HepG2 (cell line): Measurements from ENCODE around the gene GPR39. TPM values are rescaled to one million over a fixed set of nuclear protein-coding genes. Genes with fewer than 3 reads are reported as not detected.
A peak's percentile ranks its signal among the peaks of the same experiment; 100 is the strongest.

Source experiments
- ATAC-seq: fragments of 200-7000 bp; cut with Tn5 transposase; 3 replicates; pipeline ENCODE4 v1.9.1; 2020; ENCODE audit warnings: mild to moderate bottlenecking, moderate library complexity
- BruUV-seq: library from RNA; stranded (reverse); fragments of 400-500 nt; replicated peaks from 2 replicates; lab custom pipeline; 2021; lab: Mats Ljungman, UMichigan
- CTCF ChIA-PET: fragments of 300-600 bp; formaldehyde crosslinking; extraction: SDS; loops from one replicate; lab custom pipeline; 2021; ENCODE audit warnings: low total read pairs, inconsistent platforms, low intra/inter-chr PET ratio; lab: Yijun Ruan, JAX
- POLR2A ChIA-PET: fragments of 350-600 bp; sonication (Branson Sonifier 250); formaldehyde crosslinking; loops from one replicate; lab custom pipeline; 2020; ENCODE audit warnings: antibody characterized with exemption, inconsistent platforms; lab: Yijun Ruan, JAX
- DNase-seq: peaks from one replicate; pipeline ENCODE4 v3.0.0-alpha.2; 2015; ENCODE audit warnings: low spot score
- FAIRE-seq: peaks from 3 replicates; lab custom pipeline; 2011; peaks lifted over from hg19 to GRCh38; lab: Jason Lieb, UNC
- H2AFZ ChIP-seq: one replicate; pipeline ENCODE4 v1.6.1; 2011; ENCODE audit warnings: low read length, inconsistent platforms
- H3K27ac ChIP-seq: fragments of 300-600 bp; 3 replicates; pipeline ENCODE4 v1.8.0; 2011; ENCODE audit warnings: mixed run types, mild to moderate bottlenecking, mixed read lengths, low read length, inconsistent platforms; ENCODE audit not compliant: insufficient read depth; ENCODE audit errors: extremely low read length
- H3K27me3 ChIP-seq, 2 experiments: fragments of 200-600 bp in 1 of 2; 2 replicates in 1 of 2; 3 replicates in 1 of 2; pipeline versions ENCODE4 v1.6.0 to v1.8.0; 2011; ENCODE audit warnings: low read length in 2 of 2, mild to moderate bottlenecking in 2 of 2, moderate library complexity in 2 of 2, inconsistent platforms in 1 of 2; ENCODE audit not compliant: insufficient read depth in 2 of 2, control insufficient read depth in 1 of 2
- H3K36me3 ChIP-seq, 2 experiments: fragments of 200-600 bp in 1 of 2; replicated peaks in 1 of 2; 2 replicates in 1 of 2; 3 replicates in 1 of 2; pipeline versions ENCODE4 v1.5.1 to v1.8.0; 2011; ENCODE audit warnings: low read length in 2 of 2, inconsistent platforms in 1 of 2; ENCODE audit not compliant: insufficient read depth in 2 of 2, control insufficient read depth in 1 of 2
- H3K4me1 ChIP-seq: 2 replicates; pipeline ENCODE4 v1.5.1; 2012; ENCODE audit warnings: low read length, inconsistent platforms; ENCODE audit not compliant: insufficient read depth
- H3K4me2 ChIP-seq: 2 replicates; pipeline ENCODE4 v1.6.0; 2011; ENCODE audit warnings: low read depth, low read length, inconsistent platforms
- H3K4me3 ChIP-seq, 3 experiments: fragments of 200-600 bp in 1 of 3; sonication (generic), shearing (Covaris generic) in 1 of 3; replicated peaks in 1 of 3; 2 replicates each; pipeline ENCODE4 v1.5.1; 2011 to 2016; ENCODE audit warnings: low read length in 3 of 3, inconsistent platforms in 2 of 3, low read depth in 2 of 3, mild to moderate bottlenecking in 2 of 3, control low read depth in 1 of 3, mixed read lengths in 1 of 3; ENCODE audit not compliant: insufficient read depth in 1 of 3
- H3K79me2 ChIP-seq: one replicate; pipeline ENCODE4 v1.6.1; 2011; ENCODE audit warnings: low read length, inconsistent platforms; ENCODE audit not compliant: insufficient read depth
- H3K9ac ChIP-seq: 2 replicates; pipeline ENCODE4 v1.6.0; 2011; ENCODE audit warnings: mild to moderate bottlenecking, low read depth, low read length, inconsistent platforms; ENCODE audit not compliant: insufficient read depth
- H3K9me3 ChIP-seq: 2 replicates; pipeline ENCODE4 v1.5.1; 2012; ENCODE audit warnings: mild to moderate bottlenecking, low read length
- H4K20me1 ChIP-seq: 2 replicates; pipeline ENCODE4 v1.6.0; 2011; ENCODE audit warnings: inconsistent platforms, mild to moderate bottlenecking, low read length, moderate library complexity; ENCODE audit not compliant: insufficient read depth
- ARID2 ChIP-seq: sonication (generic); formaldehyde crosslinking; IDR thresholded peaks from 2 replicates; pipeline ENCODE4 v1.8.1; 2022; ENCODE audit warnings: mild to moderate bottlenecking, missing genetic modification reagents, borderline replicate concordance
- ATRX ChIP-seq: sonication (generic); formaldehyde crosslinking; IDR thresholded peaks from 2 replicates; pipeline ENCODE4 v1.4.0; 2020; ENCODE audit warnings: missing genetic modification reagents, borderline replicate concordance
- CEBPB ChIP-seq: IDR thresholded peaks from 2 replicates; pipeline ENCODE4 v1.6.1; 2011; ENCODE audit warnings: low read depth, low read length, improper control_type of control experiment, borderline replicate concordance
- FOXJ3 ChIP-seq: sonication (generic); formaldehyde crosslinking; IDR thresholded peaks from 2 replicates; pipeline ENCODE4 v1.4.0; 2020; ENCODE audit warnings: missing genetic modification reagents, mild to moderate bottlenecking, borderline replicate concordance
- HMG20B ChIP-seq: conservative IDR thresholded peaks from 2 replicates; pipeline ENCODE4 v1.6.1; 2016; ENCODE audit warnings: missing genetic modification reagents, missing compliant biosample characterization
- HMGA1 ChIP-seq: sonication (generic); formaldehyde crosslinking; conservative IDR thresholded peaks from 2 replicates; pipeline ENCODE4 v1.4.0; 2020; ENCODE audit warnings: missing genetic modification reagents
- KDM2A ChIP-seq: sonication (generic); formaldehyde crosslinking; IDR thresholded peaks from 2 replicates; pipeline ENCODE4 v1.4.0; 2020; ENCODE audit warnings: low read depth, missing genetic modification reagents, borderline replicate concordance
- MAX ChIP-seq: IDR thresholded peaks from 2 replicates; pipeline ENCODE4 v1.6.1; 2012; ENCODE audit warnings: inconsistent platforms
- NFE2L2 ChIP-seq: fragments of 150-350 bp; IDR thresholded peaks from 2 replicates; pipeline ENCODE4 v1.6.1; 2014; ENCODE audit warnings: low read length
- PRPF4 ChIP-seq: fragments of 200-400 bp; formaldehyde crosslinking; IDR thresholded peaks from 2 replicates; pipeline ENCODE4 v1.6.1; 2016; ENCODE audit warnings: low read length, low read depth; ENCODE audit not compliant: poor library complexity, severe bottlenecking
- SP140L ChIP-seq: sonication (generic); formaldehyde crosslinking; IDR thresholded peaks from 2 replicates; pipeline ENCODE4 v1.4.0; 2020; ENCODE audit warnings: missing genetic modification reagents, borderline replicate concordance
- TSC22D2 ChIP-seq: sonication (generic); formaldehyde crosslinking; IDR thresholded peaks from 2 replicates; pipeline ENCODE4 v1.5.1; 2020; ENCODE audit warnings: missing genetic modification reagents, mild to moderate bottlenecking, borderline replicate concordance
- ZBTB3 ChIP-seq: sonication (generic); formaldehyde crosslinking; IDR thresholded peaks from 2 replicates; pipeline ENCODE4 v1.4.0; 2020; ENCODE audit warnings: low read depth, mild to moderate bottlenecking, moderate library complexity, missing genetic modification reagents, borderline replicate concordance
- ZNF180 ChIP-seq: sonication (generic); formaldehyde crosslinking; IDR thresholded peaks from 2 replicates; pipeline ENCODE4 v1.4.0; 2020; ENCODE audit warnings: low read depth, missing genetic modification reagents, borderline replicate concordance
- ZNF343 ChIP-seq: sonication (generic); formaldehyde crosslinking; IDR thresholded peaks from 2 replicates; pipeline ENCODE4 v1.4.0; 2020; ENCODE audit warnings: mild to moderate bottlenecking, missing genetic modification reagents
- ZNF362 ChIP-seq: sonication (generic); formaldehyde crosslinking; IDR thresholded peaks from 2 replicates; pipeline ENCODE4 v1.4.0; 2020; ENCODE audit warnings: missing genetic modification reagents, mild to moderate bottlenecking, borderline replicate concordance
- ZNF563 ChIP-seq: sonication (generic); formaldehyde crosslinking; IDR thresholded peaks from 2 replicates; pipeline ENCODE4 v1.8.0; 2022; ENCODE audit warnings: mild to moderate bottlenecking, moderate library complexity, missing genetic modification reagents
- ZNF598 ChIP-seq: sonication (generic); formaldehyde crosslinking; IDR thresholded peaks from 2 replicates; pipeline ENCODE4 v1.5.1; 2020; ENCODE audit warnings: mild to moderate bottlenecking, missing genetic modification reagents, borderline replicate concordance
- WGBS: methylation state at CpG from one replicate; pipeline ENCODE4 v1.1.6; 2017; ENCODE audit warnings: low lambda C conversion rate; 5-methylcytosine and 5-hydroxymethylcytosine counted together
- in situ Hi-C: cut with HindIII; loops from 2 replicates; pipeline ENCODE4 v1.10.0; 2017; ENCODE audit warnings: low pct_unique_long_range_greater_than_20kb; ENCODE audit not compliant: extremely low pct_ligation_motif_present
- intact Hi-C: fragments of 100-400 bp; cut with micrococcal nuclease; formaldehyde crosslinking; loops from one replicate; pipeline ENCODE4 v1.10.0; 2022; ENCODE audit not compliant: unreplicated experiment
- polyA plus RNA-seq, 8 experiments: library from polyadenylated mRNA; depleted of rRNA in 3 of 8; stranded (reverse) in 7 of 8; unstranded in 1 of 8; fragments of >200 nt; fragmentation: Illumina TruSeq in 4 of 8; extraction: Trizol in 4 of 8; gene quantifications; 2 replicates each; pipeline versions ENCODE4 v1.2.1 to v1.2.3, GENCODE V29; 2011 to 2016; ENCODE audit warnings: low read depth in 4 of 8, missing spikeins in 1 of 8, mixed read lengths in 1 of 8; ENCODE audit not compliant: insufficient read depth in 1 of 8
- total RNA-seq, 5 experiments: library from RNA; depleted of rRNA; stranded (reverse); fragments of >200 nt; fragmentation: Illumina TruSeq; extraction: Trizol; gene quantifications; 2 replicates each; pipeline ENCODE4 v1.2.3, GENCODE V29; 2016; ENCODE audit warnings: low read depth in 1 of 5
- TF ChIP-seq, protein P1 (sequence below): sonication (generic); formaldehyde crosslinking; IDR thresholded peaks from 2 replicates; pipeline ENCODE4 v1.4.0; 2020; ENCODE audit warnings: missing genetic modification reagents

The GPR39 gene
- total and polyA plus RNA-seq, 2 of the 13 experiments (the other 11 are each of a cell fraction or from before 2014, with no cell fraction given): 0.16 to 0.62 TPM

DNA sequence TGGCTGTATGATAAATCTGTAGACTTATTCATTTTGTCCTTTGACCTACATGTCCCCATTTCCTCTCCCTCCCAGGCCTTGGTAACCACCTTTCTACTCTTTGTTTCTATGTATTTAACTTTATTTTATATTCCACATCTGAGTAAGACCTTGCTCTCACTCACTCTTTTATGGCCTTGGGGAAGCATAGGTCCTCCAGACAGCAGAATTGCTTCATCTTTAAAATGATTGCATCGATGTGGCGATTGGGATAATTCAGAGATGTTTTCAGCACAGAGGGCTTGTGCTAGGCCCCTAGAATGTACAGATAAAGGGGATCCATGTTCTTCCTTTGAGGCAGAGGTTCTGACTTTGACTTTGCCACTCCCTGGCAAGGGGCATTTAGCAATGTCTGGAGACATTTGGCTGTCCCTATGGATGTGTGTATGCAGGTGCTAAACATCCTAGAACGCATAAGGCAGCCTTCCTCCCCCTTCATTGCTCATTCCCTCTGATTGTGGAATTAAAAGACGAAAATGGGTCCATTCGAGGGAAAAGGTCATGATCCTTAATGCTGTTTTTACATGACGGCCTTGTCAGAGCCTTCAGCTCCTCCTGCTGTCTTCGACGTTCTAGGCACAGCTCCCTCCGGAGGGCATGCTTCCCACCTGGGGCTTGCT lies 1.2 kb upstream of the GPR39 start (continued):
- TF ChIP-seq ZNF362 (CRISPR knock-in tag) (no peak), MAX (peak; percentile 72; the same call in 1 of the 2 replicates), CEBPB (peak; percentile 50; the same call in 1 of the 2 replicates), ZNF343 (CRISPR knock-in tag) (no peak), NFE2L2 (no peak)

DNA sequence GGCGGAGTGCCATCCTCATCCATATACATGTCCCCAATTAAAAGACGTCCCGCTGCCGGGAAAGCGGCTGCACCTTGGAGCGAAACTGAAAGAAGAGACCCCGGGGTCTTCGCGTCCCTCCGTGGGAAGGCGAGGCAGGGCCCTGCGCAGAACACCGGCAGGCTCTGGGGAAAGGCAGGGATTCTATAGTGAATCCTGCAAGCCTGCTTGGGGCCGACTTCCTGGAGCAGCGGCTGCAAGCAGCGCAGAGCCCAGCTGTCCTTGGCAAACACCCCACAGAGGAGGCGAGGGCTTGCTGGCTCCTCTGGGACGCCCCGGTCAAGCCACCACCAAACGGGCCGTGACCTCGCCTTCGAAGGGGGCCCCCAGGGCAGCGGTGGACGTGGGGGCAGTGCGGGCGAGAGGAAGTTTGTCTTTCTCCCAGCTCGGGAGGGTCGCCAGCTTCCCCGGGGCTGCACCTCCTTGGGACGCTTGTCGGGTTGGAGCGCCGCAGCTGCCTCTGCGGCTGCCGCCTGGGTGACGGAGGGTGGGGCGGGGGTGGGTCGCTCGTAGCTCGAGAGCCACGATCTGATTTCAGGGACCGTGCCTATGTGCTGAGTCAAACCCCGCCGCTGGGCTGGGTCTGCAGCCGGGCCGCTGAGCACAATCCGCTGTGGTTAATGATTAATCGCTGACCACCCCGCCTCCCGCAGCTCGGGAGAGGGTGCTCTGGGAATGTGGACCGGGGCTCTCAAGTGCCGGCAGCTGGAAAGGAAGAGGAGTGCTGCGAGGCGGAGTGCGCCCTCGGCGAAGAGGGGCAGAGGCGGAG lies 486 bp upstream of the GPR39 start:
- Histone ChIP-seq H3K27me3 (peaks cover 3 to 20% of the 10 kb centered on the region in 2 experiments; a peak in 3 of 5 replicates), H2AFZ (no peak overlapping the region), H3K9me3 (no peaks in the 10 kb centered on the region), H3K27ac (no peak overlapping the region), H3K4me2 (peak overlapping the region; percentile 98), H4K20me1 (no peaks in the 10 kb centered on the region), H3K9ac (peak overlapping the region; percentile 38; the same call in 1 of the 2 replicates), H3K4me1 (peaks cover 21% of the 10 kb centered on the region), H3K4me3 (peak overlapping the region; percentile 60 to 76 (median 61)), H3K36me3 (no peaks in the 10 kb centered on the region), H3K79me2 (no peaks in the 10 kb centered on the region)
- ATAC-seq (peak; percentile 98), DNase-seq (peak; percentile 92), FAIRE-seq (peak; percentile 60)
- 5% methylated on average over 38 of the region's 60 CpGs for WGBS
- BruUV-seq: no TSS peak
- CTCF ChIA-PET: no interaction called here
- intact Hi-C loops (loop anchor here (2.0 kb wide), 1 partner anchor 25 kb away; no protein-coding TSS in a partner anchor), in situ Hi-C loops (no loop called here)
- POLR2A ChIA-PET: interaction anchor here (0.6 to 2.1 kb wide), 7 partner anchors 9 to 734 kb away, joined by 3 to 24 read pairs (median 3); no protein-coding TSS in a partner anchor
- TF ChIP-seq ARID2 (CRISPR knock-in tag): no peak
- peak; percentile 63; the same call in 1 of the 2 replicates for TF ChIP-seq ZBTB3 (CRISPR knock-in tag)
- peak; percentile 44; the same call in 1 of the 2 replicates for TF ChIP-seq ZNF563
- TF ChIP-seq FOXJ3: no peak
- no peak for TF ChIP-seq PRPF4
- peak; percentile 84 for TF ChIP-seq KDM2A
- no peak for TF ChIP-seq TSC22D2 (CRISPR knock-in tag)
- peak; percentile 95 for TF ChIP-seq HMG20B (CRISPR knock-in tag)
- no peak for TF ChIP-seq ATRX
- no peak for TF ChIP-seq ZNF180 (CRISPR knock-in tag)
- no peak; the same call in 1 of the 2 replicates for TF ChIP-seq ZNF598 (CRISPR knock-in tag)
- TF ChIP-seq SP140L (CRISPR knock-in tag): no peak
- TF ChIP-seq, protein P1, sequence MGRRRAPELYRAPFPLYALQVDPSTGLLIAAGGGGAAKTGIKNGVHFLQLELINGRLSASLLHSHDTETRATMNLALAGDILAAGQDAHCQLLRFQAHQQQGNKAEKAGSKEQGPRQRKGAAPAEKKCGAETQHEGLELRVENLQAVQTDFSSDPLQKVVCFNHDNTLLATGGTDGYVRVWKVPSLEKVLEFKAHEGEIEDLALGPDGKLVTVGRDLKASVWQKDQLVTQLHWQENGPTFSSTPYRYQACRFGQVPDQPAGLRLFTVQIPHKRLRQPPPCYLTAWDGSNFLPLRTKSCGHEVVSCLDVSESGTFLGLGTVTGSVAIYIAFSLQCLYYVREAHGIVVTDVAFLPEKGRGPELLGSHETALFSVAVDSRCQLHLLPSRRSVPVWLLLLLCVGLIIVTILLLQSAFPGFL (CRISPR knock-in tag): no peak
- no peak for TF ChIP-seq HMGA1 (CRISPR knock-in tag)
